Measurements from ENCODE around the gene MRPL52.
"Not testable (repeated sequence)": the region's sequence is repeated elsewhere in the genome, so short reads cannot be mapped to it uniquely, and the experiment has no call there.

Gene MRPL52

DNA sequence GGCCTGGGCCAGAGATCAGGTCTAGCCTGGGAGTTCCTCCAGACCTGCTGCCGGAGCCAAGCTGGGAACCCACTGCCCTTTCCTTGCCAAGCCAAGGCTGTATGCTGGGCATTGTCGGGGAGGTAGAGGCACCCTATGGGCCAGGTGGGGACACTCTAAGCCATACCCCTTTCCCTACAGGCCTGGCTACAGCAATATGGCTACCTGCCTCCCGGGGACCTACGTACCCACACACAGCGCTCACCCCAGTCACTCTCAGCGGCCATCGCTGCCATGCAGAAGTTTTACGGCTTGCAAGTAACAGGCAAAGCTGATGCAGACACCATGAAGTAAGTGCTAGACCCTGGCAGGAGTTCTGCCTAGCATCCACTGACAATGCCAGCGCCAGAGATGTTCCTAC lies 11.6 kb downstream of the MRPL52 start:
- FAIRE-seq, result no peak

DNA sequence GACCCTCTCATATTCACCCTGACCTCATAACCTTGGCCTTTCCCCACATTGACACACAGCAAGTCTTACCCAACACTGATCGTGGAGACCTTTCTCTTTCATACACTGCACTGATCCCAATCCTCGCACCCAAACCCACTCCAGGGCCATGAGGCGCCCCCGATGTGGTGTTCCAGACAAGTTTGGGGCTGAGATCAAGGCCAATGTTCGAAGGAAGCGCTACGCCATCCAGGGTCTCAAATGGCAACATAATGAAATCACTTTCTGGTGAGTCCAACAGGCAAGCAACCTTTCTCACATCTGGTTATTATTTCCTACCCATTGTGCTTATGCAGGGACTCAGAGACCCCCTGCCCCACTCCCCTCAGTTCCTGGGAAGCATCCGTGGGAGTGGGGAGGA lies 12.1 kb downstream of the MRPL52 start:
- FAIRE-seq, result no peak

DNA sequence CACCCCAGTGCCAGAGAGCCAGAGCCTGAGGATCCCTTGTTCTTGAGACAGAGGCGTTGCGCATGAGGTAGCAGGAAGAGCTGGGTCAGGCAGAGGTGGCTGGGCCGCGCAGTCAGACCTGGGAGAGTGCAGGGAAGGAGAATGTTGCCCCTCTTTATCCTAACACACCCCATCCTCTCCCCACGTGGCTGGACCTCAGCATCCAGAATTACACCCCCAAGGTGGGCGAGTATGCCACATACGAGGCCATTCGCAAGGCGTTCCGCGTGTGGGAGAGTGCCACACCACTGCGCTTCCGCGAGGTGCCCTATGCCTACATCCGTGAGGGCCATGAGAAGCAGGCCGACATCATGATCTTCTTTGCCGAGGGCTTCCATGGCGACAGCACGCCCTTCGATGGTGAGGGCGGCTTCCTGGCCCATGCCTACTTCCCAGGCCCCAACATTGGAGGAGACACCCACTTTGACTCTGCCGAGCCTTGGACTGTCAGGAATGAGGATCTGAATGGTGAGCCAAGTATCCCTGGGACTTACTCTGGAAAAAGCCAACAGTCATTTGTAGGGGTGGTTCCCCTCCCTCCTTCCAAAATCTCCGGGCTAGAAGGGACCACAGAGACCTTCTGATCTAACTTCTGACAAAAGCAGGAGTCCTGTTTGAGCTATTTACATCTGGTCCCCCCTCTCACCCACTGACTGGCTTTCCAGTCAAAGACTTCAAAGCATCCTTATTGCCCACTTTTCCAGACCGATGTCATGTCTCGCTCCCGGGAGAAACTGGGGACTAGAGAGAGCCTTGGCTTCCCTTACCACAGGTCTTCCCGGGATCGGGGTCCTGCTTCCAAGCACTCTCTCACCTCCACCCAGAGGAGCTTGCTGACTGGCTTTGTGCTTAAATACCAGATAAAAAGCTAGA lies 12.8 kb downstream of the MRPL52 start:
- FAIRE-seq, result no peak

DNA sequence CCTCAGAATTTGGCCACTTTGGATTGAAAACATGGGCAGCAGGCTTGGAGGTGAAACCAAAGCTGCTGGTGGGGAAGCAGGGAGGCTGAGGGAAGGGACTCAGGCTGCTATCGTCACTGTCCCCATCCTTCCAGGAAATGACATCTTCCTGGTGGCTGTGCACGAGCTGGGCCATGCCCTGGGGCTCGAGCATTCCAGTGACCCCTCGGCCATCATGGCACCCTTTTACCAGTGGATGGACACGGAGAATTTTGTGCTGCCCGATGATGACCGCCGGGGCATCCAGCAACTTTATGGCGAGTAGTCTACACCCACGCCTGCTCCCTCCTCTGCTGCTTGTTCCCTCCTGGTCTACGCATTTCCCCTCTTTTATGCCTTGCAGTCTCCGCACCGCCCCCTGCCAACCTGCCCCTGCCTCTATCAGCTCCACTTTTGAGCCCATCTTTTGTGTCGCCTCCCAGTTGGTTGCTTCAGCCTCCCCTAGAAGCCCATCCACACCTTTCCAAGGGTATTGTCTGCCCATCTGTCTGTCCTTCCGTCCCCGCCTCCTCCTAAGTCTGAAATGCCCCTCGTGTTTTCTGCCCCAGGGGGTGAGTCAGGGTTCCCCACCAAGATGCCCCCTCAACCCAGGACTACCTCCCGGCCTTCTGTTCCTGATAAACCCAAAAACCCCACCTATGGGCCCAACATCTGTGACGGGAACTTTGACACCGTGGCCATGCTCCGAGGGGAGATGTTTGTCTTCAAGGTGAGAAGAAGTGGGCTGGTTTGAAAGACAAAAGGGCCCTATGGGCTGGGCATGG lies 13.6 kb downstream of the MRPL52 start:
- no peak for FAIRE-seq

DNA sequence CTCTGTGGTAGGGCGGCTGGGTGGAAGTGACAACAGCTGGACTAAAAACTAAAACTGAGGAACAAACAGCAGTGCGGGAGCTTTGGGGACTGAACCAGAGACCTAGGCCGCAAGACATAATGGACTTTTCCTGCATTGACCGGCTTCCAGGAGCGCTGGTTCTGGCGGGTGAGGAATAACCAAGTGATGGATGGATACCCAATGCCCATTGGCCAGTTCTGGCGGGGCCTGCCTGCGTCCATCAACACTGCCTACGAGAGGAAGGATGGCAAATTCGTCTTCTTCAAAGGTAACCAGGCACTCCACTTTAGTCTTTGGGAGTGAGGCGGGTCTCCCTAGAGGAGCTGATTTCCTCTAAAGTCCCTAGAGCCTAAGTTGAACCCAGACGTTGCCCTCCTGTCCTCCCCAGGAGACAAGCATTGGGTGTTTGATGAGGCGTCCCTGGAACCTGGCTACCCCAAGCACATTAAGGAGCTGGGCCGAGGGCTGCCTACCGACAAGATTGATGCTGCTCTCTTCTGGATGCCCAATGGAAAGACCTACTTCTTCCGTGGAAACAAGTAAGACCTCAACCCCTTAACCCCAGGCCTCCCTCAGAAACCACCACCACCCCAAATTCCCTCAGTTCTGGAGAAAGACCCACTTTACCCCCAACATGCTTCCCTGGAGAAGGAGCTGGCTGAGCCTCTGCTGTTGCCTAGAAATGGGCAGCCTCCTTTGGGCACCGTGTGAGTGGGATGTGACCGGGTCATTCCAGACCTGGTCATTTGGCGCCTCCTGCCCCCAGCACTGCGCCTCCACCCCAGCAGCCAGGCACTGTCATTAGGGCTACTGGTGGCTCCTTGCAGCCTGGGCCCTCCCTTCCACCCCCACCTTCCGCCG lies 14.8 kb downstream of the MRPL52 start:
- no peak for FAIRE-seq

DNA sequence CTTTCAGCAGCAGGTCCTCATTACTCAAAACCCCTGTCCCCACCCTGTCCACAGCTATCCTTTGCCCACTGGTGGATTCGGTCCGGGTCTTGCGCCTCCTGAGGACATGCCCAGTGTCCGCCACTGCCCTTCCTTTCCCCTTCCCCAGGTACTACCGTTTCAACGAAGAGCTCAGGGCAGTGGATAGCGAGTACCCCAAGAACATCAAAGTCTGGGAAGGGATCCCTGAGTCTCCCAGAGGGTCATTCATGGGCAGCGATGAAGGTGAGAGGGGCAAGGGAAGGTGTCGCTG lies 15.4 kb downstream of the MRPL52 start:
- FAIRE-seq, result no peak

DNA sequence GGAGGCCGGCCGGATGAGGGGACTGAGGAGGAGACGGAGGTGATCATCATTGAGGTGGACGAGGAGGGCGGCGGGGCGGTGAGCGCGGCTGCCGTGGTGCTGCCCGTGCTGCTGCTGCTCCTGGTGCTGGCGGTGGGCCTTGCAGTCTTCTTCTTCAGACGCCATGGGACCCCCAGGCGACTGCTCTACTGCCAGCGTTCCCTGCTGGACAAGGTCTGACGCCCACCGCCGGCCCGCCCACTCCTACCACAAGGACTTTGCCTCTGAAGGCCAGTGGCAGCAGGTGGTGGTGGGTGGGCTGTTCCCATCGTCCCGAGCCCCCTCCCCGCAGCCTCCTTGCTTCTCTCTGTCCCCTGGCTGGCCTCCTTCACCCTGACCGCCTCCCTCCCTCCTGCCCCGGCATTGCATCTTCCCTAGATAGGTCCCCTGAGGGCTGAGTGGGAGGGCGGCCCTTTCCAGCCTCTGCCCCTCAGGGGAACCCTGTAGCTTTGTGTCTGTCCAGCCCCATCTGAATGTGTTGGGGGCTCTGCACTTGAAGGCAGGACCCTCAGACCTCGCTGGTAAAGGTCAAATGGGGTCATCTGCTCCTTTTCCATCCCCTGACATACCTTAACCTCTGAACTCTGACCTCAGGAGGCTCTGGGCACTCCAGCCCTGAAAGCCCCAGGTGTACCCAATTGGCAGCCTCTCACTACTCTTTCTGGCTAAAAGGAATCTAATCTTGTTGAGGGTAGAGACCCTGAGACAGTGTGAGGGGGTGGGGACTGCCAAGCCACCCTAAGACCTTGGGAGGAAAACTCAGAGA lies 16.3 kb downstream of the MRPL52 start:
- FAIRE-seq, result no peak

DNA sequence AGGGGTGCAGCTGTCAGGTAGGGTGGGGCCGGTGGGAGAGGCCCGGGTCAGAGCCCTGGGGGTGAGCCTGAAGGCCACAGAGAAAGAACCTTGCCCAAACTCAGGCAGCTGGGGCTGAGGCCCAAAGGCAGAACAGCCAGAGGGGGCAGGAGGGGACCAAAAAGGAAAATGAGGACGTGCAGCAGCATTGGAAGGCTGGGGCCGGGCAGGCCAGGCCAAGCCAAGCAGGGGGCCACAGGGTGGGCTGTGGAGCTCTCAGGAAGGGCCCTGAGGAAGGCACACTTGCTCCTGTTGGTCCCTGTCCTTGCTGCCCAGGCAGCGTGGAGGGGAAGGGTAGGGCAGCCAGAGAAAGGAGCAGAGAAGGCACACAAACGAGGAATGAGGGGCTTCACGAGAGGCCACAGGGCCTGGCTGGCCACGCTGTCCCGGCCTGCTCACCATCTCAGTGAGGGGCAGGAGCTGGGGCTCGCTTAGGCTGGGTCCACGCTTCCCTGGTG lies 17.2 kb downstream of the MRPL52 start:
- FAIRE-seq, result no peak

DNA sequence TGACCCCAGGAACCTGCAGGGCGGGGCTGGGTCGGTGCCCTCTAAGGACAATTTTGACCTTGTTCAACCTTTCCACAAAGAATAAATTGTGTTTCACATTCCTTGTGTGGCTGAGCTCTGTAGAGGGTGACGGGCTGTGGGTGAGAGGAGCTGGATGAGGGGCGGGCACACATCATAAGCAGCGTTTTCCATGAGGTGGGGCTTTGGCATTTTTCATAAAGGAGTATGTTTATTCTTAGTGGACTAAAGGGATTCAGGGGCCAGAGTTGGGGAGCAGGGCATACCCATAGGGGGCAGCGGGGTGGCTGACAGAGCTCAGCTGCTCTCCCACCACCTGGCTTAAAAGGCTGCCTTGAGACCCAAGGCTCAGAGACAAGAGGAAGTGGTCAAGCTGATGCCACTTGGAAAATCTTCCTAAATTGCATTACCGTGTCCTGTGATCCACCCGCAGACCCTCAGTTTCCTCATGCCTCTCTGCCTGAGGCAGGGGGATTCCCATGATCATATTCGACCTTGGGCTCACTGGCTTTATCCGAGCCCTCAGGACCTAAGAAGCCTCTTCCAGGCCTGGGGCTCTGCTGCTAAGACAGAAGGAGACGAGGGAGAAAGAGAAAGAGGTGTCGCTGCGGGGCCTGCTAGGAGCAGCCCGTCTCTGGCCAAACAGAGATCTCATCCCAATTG lies 18.1 kb downstream of the MRPL52 start:
- FAIRE-seq, result no peak

DNA sequence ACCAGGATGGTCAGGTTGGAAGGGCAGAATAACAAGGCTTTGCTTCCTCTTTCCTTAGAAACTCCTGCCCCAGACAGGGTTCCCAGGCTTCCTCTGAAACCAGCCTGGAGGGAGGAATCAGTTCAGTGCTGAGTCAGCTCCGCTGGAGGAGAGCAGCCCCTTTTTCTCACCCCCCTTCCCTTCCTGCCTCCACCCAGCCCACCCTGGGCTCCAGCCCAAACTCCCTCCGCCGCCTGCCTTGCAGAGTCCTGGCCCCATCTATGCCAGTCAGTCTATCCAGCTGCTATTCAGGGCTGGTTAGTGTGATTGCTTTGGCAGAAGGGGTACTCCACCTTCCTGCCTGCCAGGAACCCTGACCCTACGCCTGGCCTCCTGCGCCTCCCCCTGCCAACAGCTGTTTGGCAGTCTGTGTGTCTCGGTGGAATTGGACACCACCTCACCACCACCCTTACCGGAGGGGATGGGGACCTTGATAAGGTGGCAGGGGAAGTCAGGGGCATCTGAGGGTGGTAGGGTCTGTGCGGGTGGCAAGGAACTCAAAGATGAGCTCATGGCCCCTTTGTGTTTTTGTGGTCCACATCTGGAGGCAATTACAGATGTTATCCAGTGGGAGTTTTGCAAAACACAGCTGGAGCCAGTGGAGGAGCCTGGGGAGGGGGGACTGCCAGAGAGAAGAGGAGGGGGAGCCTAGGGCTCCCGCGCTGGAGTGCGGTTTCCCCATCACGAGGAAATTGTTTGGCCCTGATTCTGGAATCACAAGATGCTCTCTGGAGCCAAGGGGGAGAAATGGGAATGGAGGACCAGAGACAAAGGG lies 18.9 kb downstream of the MRPL52 start:
- peak; percentile 92 for FAIRE-seq

DNA sequence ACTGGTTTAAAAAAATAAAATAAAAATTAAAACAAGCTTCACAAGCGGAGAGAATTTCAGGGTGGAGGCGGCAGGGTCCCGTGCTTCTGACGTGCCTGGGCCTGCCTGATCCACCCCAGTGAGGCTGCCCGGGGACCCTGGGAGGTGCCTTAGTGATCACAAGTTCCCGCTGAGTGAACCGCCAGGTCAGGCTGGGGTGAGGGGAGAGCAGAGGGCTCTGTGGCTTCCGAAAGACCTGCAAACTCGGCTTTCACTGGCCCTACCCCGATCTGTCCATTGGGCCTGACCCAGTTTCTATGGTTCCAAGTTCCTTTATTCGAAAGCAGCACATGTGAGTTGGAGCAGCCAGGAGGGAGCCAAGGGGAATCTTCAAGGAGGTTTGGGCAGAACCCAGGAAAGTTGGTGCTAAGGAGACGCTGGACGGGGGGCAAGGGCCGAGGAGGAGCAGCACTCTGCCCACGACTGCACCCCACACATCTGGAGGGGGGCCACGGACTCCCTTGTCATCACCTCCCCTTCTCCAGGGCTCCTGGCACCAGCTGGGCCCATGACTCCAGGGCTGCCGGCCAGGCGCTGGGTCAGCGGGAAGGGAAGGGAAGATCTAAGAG lies 19.6 kb downstream of the MRPL52 start:
- no peak for FAIRE-seq

DNA sequence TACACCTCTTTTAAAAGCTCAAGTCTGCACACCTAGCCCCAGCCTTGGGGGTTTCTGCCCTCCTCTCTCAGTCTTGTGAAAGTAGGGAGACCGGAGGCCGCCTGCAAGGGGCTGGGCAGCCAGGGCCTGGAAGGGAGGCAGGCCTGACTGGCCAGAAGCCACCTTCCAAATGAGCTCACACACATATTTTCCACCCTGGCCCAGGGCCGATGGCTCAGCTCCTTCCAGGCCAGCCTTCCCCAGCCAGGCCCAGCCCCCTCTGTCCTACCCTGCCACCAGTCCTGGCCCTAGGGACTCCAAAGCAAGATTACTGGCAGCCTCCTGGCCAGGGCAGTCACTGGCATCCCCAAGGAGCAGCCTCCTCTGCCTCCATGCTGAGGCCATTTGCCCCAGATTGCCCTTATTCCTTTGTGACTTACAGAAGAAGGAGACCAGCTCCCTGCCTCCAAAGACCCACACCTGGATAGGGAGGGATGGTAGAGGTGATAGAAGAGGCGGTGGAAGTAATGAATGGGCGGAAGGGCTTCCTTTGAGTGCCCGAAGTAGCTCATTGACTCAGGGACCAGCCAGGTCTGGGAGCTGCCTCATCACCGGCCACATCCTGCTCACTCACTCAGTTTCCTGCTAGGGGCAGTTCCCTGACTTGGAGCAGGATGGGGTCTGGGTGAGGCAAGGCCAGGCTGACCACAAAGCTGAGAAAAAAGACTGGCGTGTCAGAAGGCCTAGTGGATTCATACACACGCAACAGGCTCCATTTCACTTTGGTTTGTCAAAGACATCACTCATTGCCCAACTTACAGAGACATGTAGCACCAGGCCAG lies 21.5 kb downstream of the MRPL52 start:
- no peak for FAIRE-seq

DNA sequence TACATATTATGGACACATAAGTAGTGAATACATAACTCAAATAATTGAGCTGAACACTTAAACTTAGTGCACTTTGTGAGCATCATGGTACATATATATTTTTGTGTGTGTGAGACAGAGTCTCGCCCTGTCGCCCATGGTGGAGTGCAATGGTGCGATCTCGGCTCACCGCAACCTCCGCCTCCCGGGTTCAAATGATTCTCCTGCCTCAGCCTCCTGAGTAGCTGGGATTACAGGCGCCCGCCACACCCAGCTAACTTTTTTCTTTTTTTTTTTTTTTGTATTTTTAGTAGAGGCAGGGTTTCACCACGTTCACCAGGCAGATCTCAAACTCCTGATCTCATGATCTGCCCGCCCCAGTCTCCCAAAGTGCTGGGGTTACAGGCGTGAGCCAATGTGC lies 22.5 kb downstream of the MRPL52 start:
- not testable (repeated sequence) for FAIRE-seq

DNA sequence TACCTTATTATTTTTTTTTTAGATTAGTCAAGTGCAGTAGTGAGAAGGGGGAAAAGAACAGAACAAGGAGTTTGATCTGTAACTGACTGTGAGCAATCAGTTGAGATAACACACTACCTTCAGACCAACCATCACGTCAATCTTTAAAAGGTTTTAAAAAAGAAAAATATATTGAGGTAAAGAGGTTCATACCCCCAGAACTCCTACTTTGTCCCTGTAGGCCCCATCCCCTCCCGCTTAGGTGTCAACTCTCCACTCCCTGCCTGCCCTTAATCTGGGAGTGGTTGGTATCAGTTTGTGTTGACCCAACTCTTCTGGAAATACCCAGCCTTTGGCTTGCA lies 22.9 kb downstream of the MRPL52 start:
- no peak for FAIRE-seq

DNA sequence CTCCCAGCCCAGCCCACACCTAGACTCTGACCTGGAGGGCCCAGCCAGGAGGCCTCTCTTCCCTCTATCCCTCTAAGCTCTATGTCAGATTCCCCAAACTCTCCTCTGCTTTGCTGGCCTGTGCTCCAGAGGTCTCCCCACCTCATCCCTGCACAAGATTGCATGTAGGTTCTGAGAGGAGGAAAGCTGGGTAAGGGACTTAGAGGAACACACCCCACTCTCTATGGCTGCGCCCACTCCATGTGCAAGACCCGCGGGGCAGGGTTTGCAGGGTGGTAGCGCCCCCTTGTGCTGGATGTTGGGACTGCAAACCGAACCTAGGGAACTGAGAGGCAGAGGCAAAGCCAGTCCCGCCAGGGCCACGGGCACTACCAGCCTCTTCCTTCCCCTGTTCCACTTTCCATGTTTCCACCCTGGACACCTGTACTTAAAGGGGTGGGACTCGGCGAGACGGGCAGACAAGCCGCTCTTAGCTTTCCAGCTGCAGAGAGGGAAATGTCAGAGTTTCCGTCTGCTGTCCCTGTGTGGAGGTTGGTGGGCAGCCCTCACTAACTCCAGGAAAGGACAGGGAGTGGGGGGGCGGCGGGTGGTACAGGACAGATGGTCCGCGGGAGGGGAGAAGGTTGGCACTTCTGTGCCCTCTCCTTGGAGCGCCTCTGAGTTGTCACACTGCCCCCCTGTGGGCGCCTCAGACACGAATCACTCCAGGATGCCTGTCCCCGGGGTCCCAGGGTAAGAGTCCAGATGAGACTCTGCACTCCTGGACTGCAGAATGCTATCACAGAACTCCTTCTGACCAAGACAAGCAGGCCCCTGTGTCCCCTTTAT lies 23.5 kb downstream of the MRPL52 start:
- no peak for FAIRE-seq

DNA sequence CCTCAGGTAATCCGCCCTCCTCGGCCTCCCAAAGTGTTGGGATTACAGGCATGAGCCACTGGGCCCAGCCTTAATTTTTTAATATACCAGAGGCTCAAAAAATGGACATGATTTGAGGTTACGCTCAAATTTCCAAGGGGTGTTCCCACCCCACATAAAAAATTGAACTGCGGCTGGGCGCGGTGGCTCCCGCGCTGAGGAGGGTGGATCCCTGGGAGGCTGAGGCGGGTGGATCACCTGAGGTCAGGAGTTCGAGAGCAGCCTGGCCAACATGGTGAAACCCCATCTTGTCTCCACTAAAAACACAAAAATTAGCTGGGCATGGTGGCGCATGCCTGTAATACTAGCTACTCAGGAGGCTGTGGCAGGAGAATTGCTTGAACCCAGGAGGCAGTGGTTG lies 24.6 kb downstream of the MRPL52 start:
- FAIRE-seq, result not testable (repeated sequence)

DNA sequence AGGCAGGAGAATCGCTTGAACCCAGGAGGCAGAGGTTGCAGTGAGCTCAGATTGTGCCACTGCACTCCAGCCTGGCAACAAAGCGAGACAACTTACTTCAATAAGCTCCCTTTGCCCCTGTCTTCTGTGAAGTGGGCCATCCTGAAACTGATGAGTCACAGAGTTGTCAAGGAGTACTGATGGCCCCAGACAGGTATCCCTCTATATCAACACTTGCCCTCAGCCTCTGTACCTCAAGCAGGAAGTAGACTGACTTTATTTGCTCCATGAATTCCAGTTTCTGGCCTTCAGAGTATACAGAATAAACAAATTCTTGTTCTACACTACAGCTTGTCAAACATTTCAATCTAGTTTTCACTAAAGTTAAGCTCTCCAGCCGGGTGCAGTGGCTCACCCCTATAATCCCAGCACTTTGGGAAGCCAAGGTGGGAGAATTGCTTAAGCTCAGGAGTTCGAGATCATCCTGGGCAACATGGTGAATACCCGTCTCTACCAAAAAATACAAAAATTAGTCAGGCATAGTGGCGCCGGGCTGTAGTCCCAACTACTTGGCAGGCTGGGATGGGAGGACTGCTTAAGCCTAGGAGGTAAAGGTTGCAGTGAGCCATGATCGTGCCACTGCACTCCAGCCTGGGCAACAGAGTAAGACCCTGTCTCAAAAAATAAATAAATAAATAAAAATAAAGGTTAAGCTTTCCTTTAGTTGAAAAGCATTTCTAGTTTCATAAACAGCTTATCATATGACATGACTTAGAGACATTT lies 25.5 kb downstream of the MRPL52 start:
- FAIRE-seq, result no peak

DNA sequence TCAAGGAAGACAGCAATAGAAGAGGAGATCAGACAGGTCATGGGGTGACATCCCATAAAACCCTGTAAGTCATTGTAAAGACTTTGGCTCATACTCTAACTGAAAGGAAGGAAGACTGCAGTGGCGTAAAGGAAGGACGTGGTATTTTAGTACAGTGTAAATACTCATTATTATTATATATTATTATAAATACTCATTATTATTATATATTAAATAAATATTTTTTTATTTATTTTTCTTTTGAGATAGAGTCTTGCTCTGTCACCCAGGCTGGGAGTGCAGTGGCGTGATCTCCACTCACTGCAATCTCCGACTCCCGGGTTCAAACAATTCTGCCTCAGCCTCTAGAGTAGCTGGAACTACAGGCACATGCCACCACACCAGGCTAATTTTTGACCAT lies 26.7 kb downstream of the MRPL52 start:
- FAIRE-seq, result no peak

Measured in endometrium (tissue), 2 donors.